CD4-positive, alpha-beta T cell treated with Interleukin-15 for 4 hours (primary cell): ENCODE data around the gene SLC46A2.

Experiments
- DNase-seq: peaks from one replicate; pipeline ENCODE4 v3.0.0-alpha.2; 2020; ENCODE audit warnings: low spot score

SLC46A2 gene

DNA sequence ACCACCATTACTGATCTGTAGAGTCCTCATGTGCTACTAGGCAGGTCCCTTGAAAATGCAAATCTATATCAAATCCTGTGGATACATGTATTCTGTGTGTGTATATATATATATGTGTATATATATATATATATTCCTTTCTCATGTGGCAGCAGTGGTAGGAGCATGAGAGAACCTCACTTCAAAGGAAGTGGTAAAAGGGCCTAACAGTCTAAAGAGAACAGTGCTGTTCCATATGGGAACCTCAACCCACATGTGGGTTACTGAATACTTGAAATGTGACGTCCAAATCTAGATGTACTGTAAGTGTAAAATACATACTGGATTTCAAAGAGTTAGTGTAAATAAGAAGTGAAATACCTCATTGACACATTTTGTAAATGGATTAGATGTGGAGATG is 5.4 kb downstream of the SLC46A2 start:
- no peak for DNase-seq

DNA sequence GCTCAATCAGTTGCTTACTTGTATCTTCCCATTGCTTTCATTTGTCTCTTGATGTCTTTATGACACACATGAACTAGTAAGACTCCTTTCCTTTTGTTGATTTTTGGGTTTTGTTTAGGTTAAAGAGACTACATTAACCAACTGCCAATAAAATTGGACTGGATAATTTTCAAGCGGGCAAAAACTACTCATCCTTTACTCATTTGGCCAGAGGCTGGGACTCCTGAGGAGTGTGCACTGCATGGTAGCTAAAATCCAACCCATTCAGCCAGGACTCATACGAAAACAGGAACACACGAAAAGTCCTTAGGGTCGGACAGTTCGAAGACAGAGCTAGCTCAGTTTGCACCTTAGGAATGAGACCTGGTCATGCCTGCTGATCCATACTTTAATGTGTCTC is 6.0 kb downstream of the SLC46A2 start:
- DNase-seq, result no peak

- no peak for DNase-seq
Measured at GRCh38 chr9:112884101-112884500, 6.6 kb downstream of the SLC46A2 start.

- no peak for DNase-seq
Measured at GRCh38 chr9:112881331-112881730, 9.3 kb downstream of the SLC46A2 start.

DNA sequence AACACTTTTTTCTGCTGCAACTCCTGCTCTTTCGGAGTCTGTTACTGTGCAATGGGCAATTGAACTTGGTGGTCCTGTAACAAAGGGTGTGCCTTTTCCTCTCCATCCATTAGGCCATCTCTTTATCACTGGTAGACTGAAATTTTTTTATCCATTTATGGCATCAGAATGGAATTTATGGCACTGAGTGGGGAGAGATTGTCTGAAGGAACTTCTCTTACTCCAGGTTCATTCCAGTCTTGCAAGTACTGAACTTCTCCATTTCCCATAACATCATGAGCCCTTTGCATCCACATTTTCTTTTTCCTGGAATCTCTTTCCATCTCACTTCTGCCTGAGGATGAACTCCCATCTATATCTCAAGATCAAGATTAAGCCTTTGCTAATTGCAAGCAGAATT is 10.0 kb downstream of the SLC46A2 start:
- DNase-seq, result no peak

- no peak for DNase-seq
Measured at GRCh38 chr9:112878752-112879151, 11.9 kb downstream of the SLC46A2 start.

- no peak for DNase-seq
Measured at GRCh38 chr9:112873773-112874405, 16.8 kb downstream of the SLC46A2 start.

- DNase-seq, result no peak
Measured at GRCh38 chr9:112872019-112872418, 18.7 kb downstream of the SLC46A2 start.

DNA sequence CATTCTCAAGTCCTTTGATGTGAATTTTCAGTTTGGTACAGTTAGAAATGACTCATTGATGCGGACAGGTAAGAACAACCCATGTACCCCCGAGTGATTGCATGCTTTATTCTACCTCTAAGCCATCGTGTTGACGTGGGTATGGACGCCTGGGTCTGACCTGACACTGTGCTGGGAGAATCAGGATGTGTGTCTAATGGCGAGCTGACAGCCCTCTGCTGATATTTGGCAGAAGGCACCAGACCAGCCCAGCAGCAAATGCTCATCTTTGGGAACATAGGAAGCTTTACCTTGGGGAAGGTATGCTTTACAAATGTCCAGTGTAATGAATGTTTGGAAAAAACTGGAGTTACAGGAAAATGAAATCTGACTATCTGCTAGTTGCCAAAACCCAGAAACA is 20.1 kb downstream of the SLC46A2 start:
- DNase-seq, result no peak

- DNase-seq, result no peak
Measured at GRCh38 chr9:112869917-112870316, 20.8 kb downstream of the SLC46A2 start.

DNA sequence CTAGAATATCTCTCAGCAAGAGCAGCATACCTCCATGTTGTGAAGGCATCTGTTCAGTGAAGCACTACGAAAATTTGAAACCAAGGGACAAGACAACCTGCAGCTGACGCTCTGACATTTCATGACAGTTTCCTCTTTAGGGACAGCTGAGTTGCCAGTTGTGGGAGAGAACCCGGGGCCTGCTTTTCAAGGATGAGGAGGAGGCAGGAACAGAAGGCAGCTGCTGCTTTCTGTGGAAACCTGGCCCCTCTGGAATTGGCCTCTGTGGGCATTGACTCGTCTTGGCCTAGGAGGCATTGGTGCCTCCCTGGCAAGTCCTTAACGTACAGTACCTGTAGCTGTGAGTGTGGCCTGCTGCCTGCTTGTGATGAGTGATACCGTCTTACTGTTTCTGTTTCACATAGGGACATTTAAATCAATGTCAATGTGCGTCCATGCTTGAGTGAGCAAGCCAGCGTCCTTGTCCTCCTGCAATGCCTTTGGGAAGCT is 21.6 kb downstream of the SLC46A2 start:
- DNase-seq, result no peak

DNA sequence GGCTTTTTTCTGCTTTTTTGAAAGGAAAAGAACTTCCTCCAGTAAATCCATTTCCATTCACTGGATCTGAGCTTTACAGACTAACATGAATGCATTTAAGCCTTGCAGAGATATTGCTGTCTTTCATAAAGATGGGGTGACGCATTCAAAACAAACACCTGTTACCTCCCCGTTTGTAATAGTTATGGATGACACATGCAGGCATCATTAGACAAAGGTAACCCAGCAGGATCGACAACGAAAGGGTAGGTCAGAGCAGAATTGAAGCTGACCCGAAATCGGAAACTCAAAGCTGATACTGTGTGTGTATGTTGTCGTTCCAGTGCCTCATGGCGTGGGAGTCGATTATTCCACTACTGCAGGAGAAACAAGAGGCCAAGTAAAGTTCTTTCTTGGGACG is 22.2 kb downstream of the SLC46A2 start:
- no peak for DNase-seq

DNA sequence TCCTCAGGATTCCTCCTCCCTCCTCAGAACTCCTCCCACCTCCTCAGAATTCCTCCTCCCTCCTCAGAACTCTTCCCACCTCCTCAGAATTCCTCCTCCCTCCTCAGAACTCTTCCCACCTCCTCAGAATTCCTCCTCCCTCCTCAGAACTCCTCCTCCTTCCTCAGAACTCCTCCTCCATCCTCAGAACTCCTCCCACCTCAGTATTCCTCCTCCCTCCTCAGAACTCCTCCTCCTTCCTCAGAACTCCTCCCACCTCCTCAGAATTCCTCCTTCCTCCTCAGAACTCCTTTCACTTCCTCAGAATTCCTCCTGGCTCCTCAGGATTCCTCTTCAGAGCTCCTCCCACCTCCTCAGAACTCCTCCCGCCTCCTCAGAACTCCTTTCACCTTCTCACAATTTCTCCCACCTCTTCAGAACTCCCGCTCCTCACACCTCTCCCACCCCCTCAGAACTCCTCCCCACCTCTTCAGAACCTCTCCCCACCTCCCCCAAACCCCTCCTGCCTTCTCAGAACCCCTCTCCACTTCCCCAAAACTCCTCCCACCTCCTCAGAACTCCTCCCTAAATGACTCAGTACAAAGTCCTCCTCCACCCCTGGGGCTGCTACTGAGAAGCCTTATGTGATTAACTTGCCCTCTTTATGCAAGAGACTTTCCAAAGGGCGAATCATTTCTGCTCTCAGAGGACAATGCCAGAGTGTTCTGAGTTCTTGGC is 23.2 kb downstream of the SLC46A2 start:
- no peak for DNase-seq

DNA sequence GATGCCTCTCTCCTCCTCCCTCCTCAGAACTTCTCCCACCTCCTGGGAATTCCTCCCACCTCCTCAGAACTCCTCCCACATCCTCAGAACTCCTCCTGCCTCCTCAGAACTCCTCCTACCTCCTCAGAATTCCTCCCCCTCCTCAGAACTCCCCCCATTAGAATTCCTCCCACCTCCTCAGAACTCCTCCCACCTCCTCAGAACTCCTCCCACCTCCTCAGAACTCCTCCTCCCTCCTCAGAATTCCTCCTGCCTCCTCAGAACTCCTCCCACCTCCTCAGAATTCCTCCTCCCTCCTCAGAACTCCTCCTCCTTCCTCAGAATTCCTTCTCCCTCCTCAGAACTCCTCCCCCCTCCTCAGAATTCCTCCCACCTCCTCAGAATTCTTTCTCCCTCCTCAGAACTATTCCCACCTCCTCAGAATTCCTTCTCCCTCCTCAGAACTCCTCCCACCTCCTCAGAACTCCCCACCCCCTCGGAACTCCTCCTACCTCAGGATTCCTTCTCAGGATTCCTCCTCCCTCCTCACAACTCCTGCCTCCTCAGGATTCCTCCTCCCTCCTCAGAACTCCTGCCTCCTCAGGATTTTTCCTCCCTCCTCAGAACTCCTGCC is 23.9 kb downstream of the SLC46A2 start:
- no peak for DNase-seq

- DNase-seq, result no peak
Measured at GRCh38 chr9:112864982-112865381, 25.7 kb downstream of the SLC46A2 start.

DNA sequence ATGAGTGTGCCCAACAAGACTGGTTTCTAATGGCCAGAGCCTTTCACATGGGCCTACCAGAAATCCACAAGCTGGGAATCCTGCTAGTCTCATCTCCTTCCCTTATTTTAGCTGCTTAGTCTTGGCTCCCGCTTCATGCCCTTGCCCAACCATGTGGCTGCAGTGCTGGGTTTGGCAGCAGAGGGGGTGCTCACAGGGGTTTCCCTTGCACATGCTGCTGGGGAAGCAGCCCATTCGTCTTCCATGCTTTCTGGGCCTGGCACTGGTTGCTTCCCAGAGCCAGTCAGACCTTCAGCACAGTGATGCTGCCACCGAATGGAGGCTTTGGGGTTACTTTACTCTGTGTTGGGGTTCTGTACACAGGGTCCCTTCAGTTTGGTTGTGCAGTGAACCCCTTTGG is 26.3 kb downstream of the SLC46A2 start:
- no peak for DNase-seq

- no peak for DNase-seq
Measured at GRCh38 chr9:112863746-112864145, 26.9 kb downstream of the SLC46A2 start.

- DNase-seq, result no peak
Measured at GRCh38 chr9:112863214-112863613, 27.5 kb downstream of the SLC46A2 start.

DNA sequence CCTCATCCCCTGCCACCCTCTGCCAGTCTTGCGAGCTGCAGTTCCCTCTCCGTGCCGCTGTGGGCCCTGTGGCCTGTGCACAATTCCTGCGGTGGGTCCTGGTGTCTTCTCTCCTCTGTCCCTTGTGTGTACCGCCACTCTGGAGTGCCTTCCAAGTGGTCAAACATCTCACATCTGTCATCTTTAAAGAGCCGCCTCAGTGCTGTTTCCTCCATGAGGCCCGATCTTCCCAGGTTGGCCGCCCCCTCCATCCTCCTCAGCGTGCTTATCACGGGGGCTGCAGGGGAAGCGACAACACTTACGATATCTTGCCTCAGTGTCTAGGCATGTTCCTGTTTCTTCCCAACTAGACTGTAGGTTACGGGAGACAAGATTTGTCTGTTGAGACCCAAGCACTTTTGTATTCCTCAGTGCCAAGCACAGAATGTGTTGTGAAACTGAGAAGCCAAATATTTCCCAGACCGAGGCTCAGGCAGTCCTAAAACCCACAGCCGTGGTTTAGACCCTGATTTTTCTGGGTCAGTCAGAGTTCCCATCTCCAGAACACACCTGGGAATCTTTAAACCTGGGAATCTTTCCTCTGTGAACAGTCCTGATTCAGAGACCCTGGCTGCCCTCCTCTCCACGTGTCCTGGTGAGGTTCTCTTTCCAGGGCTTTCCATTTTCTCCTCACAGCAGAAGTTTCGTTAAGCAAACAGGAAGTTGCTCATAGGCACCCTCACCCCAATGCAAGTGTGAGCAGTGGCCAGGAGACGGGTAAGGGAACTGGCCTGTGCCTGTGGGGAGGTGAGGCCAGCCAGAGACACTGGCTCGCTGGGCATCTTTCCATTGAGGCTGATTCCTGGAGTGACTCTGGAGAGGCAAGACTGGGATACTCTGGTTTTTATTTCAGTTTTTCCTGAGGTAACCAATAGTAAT is 28.8 kb downstream of the SLC46A2 start:
- no peak for DNase-seq

GRCh38 chr9:112861155-112861554 is 29.5 kb downstream of the SLC46A2 start:
- no peak for DNase-seq

- DNase-seq, result no peak
Measured at GRCh38 chr9:112860451-112860850, 30.2 kb downstream of the SLC46A2 start.

- DNase-seq, result no peak
Measured at GRCh38 chr9:112858625-112859147, 32.0 kb downstream of the SLC46A2 start.
